H54 (cell line): ENCODE results near the gene SMIM35.

Experiments
- DNase-seq: peaks from one replicate; pipeline ENCODE4 v3.0.0; 2011; ENCODE audit warnings: low spot score, mixed read lengths; ENCODE audit not compliant: insufficient read length
- FAIRE-seq: peaks from 3 replicates; lab custom pipeline; 2011; peaks lifted over from hg19 to GRCh38; lab: Jason Lieb, UNC
- POLR2A ChIP-seq: IDR thresholded peaks from 2 replicates; pipeline ENCODE4 v1.6.1; 2011; ENCODE audit warnings: low read depth, mild to moderate bottlenecking, low read length

Gene SMIM35

GRCh38 chr11:118099838-118100556 is 13.2 kb upstream of the SMIM35 start:
- DNase-seq (no peak), FAIRE-seq (no peak)
- no peak for TF ChIP-seq POLR2A

GRCh38 chr11:118098996-118099837 is 12.5 kb upstream of the SMIM35 start:
- DNase-seq: no peak
- no peak for TF ChIP-seq POLR2A
- no peak for FAIRE-seq

DNA sequence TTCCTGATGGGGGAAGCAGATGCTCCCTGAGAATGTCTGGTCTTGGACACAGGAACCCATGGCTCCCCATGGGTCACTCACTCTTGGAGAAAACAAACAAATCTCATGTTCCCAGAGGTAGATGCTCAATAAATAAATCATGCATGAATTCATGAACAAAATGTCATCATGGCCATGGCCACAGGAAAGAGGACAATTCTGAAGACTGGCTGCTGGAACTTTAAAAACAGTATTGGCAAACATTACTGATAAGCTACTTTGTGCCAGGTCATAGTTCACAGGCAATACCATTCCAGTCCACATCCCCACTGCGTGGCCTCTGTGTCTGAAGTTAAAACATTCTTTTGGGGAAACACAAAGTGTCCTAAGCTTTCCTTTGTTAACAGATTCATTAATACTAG is 9.2 kb upstream of the SMIM35 start:
- FAIRE-seq (no peak), DNase-seq (no peak)
- no peak for TF ChIP-seq POLR2A

DNA sequence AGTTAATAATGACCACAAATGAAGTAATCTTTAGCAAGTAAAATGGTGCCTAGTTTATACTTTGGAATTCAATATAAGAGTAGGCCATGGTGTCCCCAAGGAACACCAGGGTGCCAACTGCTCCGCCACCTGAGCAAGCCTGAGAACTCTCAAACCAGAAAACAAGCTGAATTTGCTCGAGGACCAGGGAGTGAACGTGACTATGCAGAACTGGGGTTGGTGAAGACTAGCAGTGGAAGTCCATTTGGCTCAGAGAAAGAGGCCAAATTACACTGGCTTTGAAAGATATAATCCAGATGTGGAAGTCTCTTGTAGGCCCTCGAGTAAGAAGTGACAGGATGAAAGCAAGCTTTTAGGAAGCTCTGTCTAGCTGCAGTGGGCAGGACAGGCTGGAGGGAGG is 8.7 kb upstream of the SMIM35 start:
- FAIRE-seq (no peak), DNase-seq (no peak)
- TF ChIP-seq POLR2A: no peak

GRCh38 chr11:118092907-118093571 is 6.3 kb upstream of the SMIM35 start:
- no peak for FAIRE-seq
- no peak for TF ChIP-seq POLR2A
- DNase-seq: no peak

DNA sequence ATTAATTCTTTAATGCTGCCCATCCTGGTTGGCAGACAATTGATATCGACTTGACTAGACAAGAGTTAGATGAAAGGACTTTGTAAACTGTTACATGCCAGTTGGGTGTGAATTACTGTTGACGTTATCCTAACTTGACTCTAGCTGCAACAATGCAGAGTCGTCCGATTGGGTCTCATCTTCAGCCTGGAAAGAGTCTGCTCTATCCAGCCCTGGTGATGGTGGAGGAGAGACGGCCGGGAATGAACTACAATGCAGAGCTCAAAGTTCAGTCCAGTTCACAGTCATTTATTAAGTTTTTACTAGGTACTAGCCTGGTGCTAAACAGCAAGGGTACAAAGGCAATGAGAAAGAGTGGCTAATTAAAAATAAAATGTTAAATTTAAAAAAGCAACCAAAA is 4.9 kb upstream of the SMIM35 start:
- no peak for DNase-seq
- no peak for FAIRE-seq
- TF ChIP-seq POLR2A: no peak

- no peak for FAIRE-seq
- DNase-seq: no peak
- no peak for TF ChIP-seq POLR2A
Measured at GRCh38 chr11:118090545-118091162, 3.9 kb upstream of the SMIM35 start.

DNA sequence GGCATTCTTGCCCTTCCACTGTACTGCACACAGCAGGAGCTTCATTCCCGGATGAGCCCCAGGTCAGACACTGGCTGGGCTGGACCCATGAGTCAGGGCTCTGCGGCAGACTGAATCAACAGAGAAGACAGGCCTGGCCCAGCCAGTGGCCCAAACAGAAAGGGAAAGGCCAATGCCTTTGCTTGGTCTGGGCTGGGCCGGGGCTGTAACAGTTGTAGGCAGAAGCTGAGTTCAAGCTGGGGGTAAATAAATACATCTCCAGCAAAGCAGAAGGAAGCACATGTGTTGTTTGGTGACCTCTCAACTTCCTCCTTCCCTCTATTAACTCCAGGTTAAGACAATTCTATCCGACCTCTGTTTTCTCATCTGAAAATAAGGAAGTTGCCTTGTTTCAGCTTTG is 1.8 kb upstream of the SMIM35 start:
- FAIRE-seq: no peak
- no peak for DNase-seq
- no peak for TF ChIP-seq POLR2A

DNA sequence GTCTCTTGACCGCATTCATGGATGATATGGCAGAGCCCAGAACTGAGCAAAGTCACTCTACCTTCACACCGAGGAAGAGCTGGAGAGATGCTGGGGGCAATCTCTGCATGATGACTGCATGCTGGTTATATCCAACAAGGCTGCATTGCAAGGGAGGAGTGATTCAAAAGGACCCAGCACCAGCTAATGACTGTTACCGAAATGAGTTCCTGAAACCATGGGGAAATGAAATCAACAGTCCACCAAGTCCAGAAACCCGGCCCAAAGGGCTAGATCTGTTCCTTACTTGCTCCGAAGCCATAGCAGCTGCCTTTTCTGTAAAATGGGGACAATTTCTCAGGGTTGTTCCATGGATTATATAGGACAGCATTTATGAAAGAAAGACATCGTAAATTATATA is 1.2 kb upstream of the SMIM35 start:
- FAIRE-seq: no peak
- TF ChIP-seq POLR2A: no peak

GRCh38 chr11:118084656-118085055 is 2.1 kb downstream of the SMIM35 start:
- DNase-seq (no peak), FAIRE-seq (no peak)
- no peak for TF ChIP-seq POLR2A

More for the DNA sequence above, 1.2 kb upstream of the SMIM35 start:
- DNase-seq: no peak

DNA sequence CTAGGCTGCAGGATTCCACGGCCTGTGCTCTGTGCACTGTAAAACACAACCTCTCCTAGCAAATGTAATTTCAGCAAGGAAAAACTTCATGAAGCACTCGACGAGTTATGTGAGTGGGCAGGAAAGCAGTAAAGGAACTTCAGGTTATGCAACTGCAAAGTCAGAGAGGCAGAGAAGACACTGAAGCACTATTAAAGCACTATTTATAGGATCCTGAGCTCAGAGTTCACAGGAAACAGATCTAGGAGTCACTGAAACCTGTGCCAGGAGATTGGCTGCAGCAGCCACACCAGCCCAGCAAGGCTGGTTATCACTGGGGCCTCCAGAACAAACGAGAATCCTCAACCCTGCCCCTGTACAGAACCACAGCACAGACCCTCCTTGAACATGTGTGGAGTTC is 2.5 kb downstream of the SMIM35 start:
- no peak for TF ChIP-seq POLR2A
- FAIRE-seq: no peak
- DNase-seq: no peak

DNA sequence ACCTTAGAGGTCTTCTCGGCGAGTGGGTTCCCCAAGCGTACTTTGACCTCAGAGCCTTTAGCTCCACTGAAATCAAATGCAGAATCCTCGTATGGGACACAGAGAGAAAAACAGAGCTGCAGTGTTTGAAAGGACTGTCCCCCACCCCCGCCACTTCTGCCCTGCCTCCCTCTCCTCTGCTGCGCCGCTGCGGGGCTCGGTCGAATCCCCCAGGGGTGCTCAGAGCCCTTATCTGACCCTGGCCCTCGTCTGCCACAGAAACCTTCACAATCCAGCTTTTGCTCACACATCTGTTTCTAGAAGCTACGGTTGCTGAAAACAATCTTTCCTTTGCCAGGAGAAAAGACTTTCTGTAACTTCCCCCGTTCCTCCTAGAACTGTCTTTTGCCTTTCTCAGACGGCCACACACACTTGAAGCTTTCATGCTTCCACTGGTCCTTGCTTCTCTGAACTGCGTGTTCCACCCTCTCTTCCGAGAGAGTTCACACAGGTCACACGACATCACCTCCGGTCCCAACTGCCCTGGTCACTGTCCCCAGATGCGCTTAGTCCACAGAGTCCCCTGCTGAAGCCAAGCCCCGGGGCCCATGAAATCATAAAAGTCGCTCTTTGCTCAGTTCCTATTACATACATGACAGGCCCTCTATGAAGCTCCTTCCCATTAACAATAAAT is 3.7 kb downstream of the SMIM35 start:
- FAIRE-seq: no peak
- TF ChIP-seq POLR2A: no peak
- DNase-seq: no peak

DNA sequence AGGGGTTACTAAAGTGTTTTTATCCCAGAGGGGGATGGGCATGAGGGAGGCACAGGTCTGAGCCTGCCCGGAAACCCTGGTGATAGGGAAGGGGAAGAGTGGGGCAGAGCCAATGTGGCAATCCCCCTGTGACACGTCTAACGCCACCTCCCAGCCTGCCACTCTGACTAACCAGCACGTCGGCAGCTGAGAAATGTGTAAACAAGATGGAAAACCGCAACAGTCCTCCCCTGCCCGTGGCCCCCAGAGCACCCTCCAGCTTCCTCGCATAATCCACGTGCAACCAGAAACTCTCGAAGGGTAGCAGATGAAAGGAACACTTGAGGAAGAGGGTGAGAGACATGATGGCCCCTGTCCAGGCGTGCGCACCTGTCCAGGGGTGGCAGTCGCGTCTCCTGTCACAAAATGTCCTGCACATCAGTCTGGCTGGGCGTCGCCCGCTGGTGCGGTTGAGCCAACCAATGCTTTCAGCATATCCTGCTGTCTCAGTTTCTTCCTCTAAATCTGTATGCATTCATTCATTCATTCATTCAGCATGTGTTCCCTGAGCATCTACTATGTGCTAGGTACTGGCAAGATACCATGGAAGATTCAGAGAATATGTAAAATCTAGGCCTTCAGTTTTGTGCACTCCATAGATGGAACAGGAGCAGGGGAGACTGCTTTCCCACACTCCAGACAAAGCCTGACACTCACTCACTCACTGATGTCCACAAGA is 5.4 kb downstream of the SMIM35 start:
- FAIRE-seq: no peak
- DNase-seq: no peak
- TF ChIP-seq POLR2A: no peak
